Left ventricle myocardium inferior (tissue), 1 donor: ENCODE data around the gene HTR2C. TPM values are rescaled to one million over a fixed set of nuclear protein-coding genes. Genes with fewer than 3 reads are reported as not detected.
"Not testable (repeated sequence)": the region's sequence is repeated elsewhere in the genome, so short reads cannot be mapped to it uniquely, and the experiment has no call there.

ENCODE experiments used
- DNase-seq: peaks from one replicate; pipeline ENCODE4 v3.0.0-alpha.2; 2020
- H3K27ac ChIP-seq: fragments of 200-600 bp; replicated peaks from 2 replicates; pipeline ENCODE4 v1.8.0; 2021
- H3K27me3 ChIP-seq: fragments of 200-600 bp; 2 replicates; pipeline ENCODE4 v1.8.0; 2021; ENCODE audit warnings: low read depth
- H3K36me3 ChIP-seq: fragments of 200-600 bp; 2 replicates; pipeline ENCODE4 v1.8.0; 2021
- H3K4me1 ChIP-seq: fragments of 200-600 bp; 2 replicates; pipeline ENCODE4 v1.8.0; 2021
- H3K4me3 ChIP-seq: fragments of 200-600 bp; 2 replicates; pipeline ENCODE4 v1.8.0; 2021; ENCODE audit warnings: mild to moderate bottlenecking, moderate library complexity
- H3K9me3 ChIP-seq: fragments of 200-600 bp; replicated peaks from 2 replicates; pipeline ENCODE4 v1.8.0; 2021
- CTCF ChIP-seq: fragments of 200-600 bp; IDR thresholded peaks from 2 replicates; pipeline ENCODE4 v1.8.0; 2021; ENCODE audit warnings: antibody characterized with exemption, mild to moderate bottlenecking, borderline replicate concordance
- intact Hi-C: fragments of 100-400 bp; cut with micrococcal nuclease; formaldehyde crosslinking; loops from one replicate; pipeline ENCODE4 v1.11.0; 2022
- total RNA-seq: library from RNA; stranded (reverse); fragmentation: NEBNext Ultra II Directional; extraction: Animal tissue kit (Norgen Biotek cat#: 25700); gene quantifications from one replicate; pipeline ENCODE4 v1.2.1, GENCODE V29; 2021
- donor health status: DM: no; HTN: yes; CAD: no; lungs with severe emphysema.

HTR2C gene
- total RNA-seq, 1 donor from 2014 or later: not detected

- Histone ChIP-seq H3K27ac (no peak overlapping the region), H3K4me1 (no peaks in the 10 kb centered on the region), H3K36me3 (no peaks in the 10 kb centered on the region), H3K4me3 (no peak overlapping the region), H3K9me3 (no peaks in the 10 kb centered on the region), H3K27me3 (no peaks in the 10 kb centered on the region)
- intact Hi-C loops: no loop called here
- no peak for DNase-seq
- TF ChIP-seq CTCF: no peak
Measured at GRCh38 chrX:114599911-114600310, 16.0 kb downstream of the HTR2C start.

GRCh38 chrX:114606619-114607018, 22.7 kb downstream of the HTR2C start:
- H3K4me3 ChIP-seq, intact Hi-C loops, H3K9me3 ChIP-seq: not testable (repeated sequence)

GRCh38 chrX:114611018-114611619, 27.2 kb downstream of the HTR2C start:
- no peak overlapping the region for H3K27ac ChIP-seq
- no peaks in the 10 kb centered on the region for H3K4me1 ChIP-seq
- intact Hi-C loops: no loop called here
- no peaks in the 10 kb centered on the region for H3K36me3 ChIP-seq
- H3K4me3 ChIP-seq: no peak overlapping the region
- H3K27me3 ChIP-seq: no peaks in the 10 kb centered on the region
- peak; percentile 69 for TF ChIP-seq CTCF
- no peak for DNase-seq
- no peaks in the 10 kb centered on the region for H3K9me3 ChIP-seq

More at GRCh38 chrX:114606619-114607018, 22.7 kb downstream of the HTR2C start:
- H3K4me1 ChIP-seq, H3K27me3 ChIP-seq, H3K36me3 ChIP-seq, H3K27ac ChIP-seq, DNase-seq: not testable (repeated sequence)

GRCh38 chrX:114615765-114616164, 31.9 kb downstream of the HTR2C start:
- H3K27me3 ChIP-seq: no peaks in the 10 kb centered on the region
- intact Hi-C loops: no loop called here
- no peak overlapping the region for H3K4me3 ChIP-seq

GRCh38 chrX:114619874-114620273, 36.0 kb downstream of the HTR2C start:
- no peak overlapping the region for H3K27ac ChIP-seq
- no peaks in the 10 kb centered on the region for H3K27me3 ChIP-seq
- TF ChIP-seq CTCF: peak; percentile 44
- intact Hi-C loops: loop anchor here (10.0 kb wide), 1 partner anchor 335 kb away; no protein-coding TSS in a partner anchor
- DNase-seq: no peak
- no peaks in the 10 kb centered on the region for H3K36me3 ChIP-seq
- no peaks in the 10 kb centered on the region for H3K4me1 ChIP-seq
- no peaks in the 10 kb centered on the region for H3K9me3 ChIP-seq
- H3K4me3 ChIP-seq: no peak overlapping the region

More at GRCh38 chrX:114615765-114616164, 31.9 kb downstream of the HTR2C start:
- no peaks in the 10 kb centered on the region for H3K9me3 ChIP-seq
- H3K36me3 ChIP-seq: no peaks in the 10 kb centered on the region
- no peak for DNase-seq
- H3K27ac ChIP-seq: no peak overlapping the region
- TF ChIP-seq CTCF: no peak
- H3K4me1 ChIP-seq: no peaks in the 10 kb centered on the region

GRCh38 chrX:114626323-114626722, 42.4 kb downstream of the HTR2C start:
- Histone ChIP-seq H3K4me1 (no peaks in the 10 kb centered on the region), H3K9me3 (no peaks in the 10 kb centered on the region), H3K36me3 (no peaks in the 10 kb centered on the region), H3K27me3 (no peaks in the 10 kb centered on the region), H3K27ac (no peak overlapping the region), H3K4me3 (no peak overlapping the region)
- TF ChIP-seq CTCF: peak; percentile 44
- intact Hi-C loops: loop anchor here (5.0 to 10.0 kb wide), 2 partner anchors 328 to 521 kb away; no protein-coding TSS in a partner anchor
- DNase-seq: no peak
